GM12878 (cell line): ENCODE results near the gene GALNTL6.

ENCODE experiments used
- CTCF ChIP-seq, 3 experiments: IDR thresholded peaks in 2 of 3; conservative IDR thresholded peaks in 1 of 3; 2 replicates each; pipeline ENCODE4 v1.5.1; 2011; ENCODE audit warnings: low read depth in 3 of 3, low read length in 3 of 3, mild to moderate bottlenecking in 3 of 3, control low read depth in 2 of 3, moderate library complexity in 2 of 3, inconsistent platforms in 1 of 3, mixed read lengths in 1 of 3; ENCODE audit not compliant: control insufficient read depth in 2 of 3, insufficient read depth in 1 of 3; ENCODE audit errors: extremely low read depth in 1 of 3
- MTA3 ChIP-seq: IDR thresholded peaks from 2 replicates; pipeline ENCODE4 v1.6.1; 2012; ENCODE audit warnings: low read length, inconsistent platforms, borderline replicate concordance
- RFX5 ChIP-seq: IDR thresholded peaks from 2 replicates; pipeline ENCODE4 v1.6.1; 2011; ENCODE audit warnings: low read depth, low read length, improper control_type of control experiment
- TAF1 ChIP-seq: IDR thresholded peaks from 2 replicates; pipeline ENCODE4 v1.6.1; 2011; ENCODE audit warnings: mild to moderate bottlenecking, low read depth, low read length, borderline replicate concordance
- TCF3 ChIP-seq: IDR thresholded peaks from 2 replicates; pipeline ENCODE4 v1.6.1; 2012; ENCODE audit warnings: low read depth, mild to moderate bottlenecking, low read length, borderline replicate concordance; ENCODE audit not compliant: insufficient read depth

DNA sequence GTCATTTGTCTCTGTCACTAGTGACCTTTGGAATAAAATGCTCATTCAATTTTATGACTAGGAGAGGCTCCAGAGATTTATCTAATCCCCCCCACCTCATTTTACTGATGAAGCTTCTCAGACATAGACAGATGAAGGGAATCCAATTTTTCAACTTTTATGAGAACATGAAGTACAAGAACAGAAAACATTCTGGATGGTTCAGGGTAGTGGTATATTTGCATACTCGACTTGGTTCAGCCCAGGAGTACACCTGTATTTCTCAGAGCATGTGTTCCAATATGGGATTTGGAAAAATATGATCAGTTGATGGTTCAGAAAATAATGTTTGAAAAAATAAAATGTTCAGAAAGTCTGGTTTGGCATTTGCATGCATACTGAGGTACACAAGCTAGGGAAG lies 1224.0 kb downstream of the GALNTL6 start:
- TF ChIP-seq CTCF (IDR thresholded peaks at IDR 0.05 in 2 of 3, conservative IDR thresholded peaks at IDR 0.05 in 1 of 3; ENCODE audit: control insufficient read depth in 2 of 3, extremely low read depth in 1 of 3, insufficient read depth in 1 of 3, low read depth in 3 of 3, low read length in 3 of 3): no peak
- no peak for TF ChIP-seq RFX5
- TF ChIP-seq TAF1: no peak
- TF ChIP-seq TCF3: no peak
- no peak for TF ChIP-seq MTA3
